Peyer's patch (tissue), 4 donors: ENCODE data around the gene MYO7A. TPM values are rescaled to one million over a fixed set of nuclear protein-coding genes. Genes with fewer than 3 reads are reported as not detected.

Experiments
- DNase-seq, 3 donors: peaks; one replicate each; pipeline ENCODE4 v3.0.0-alpha.2; 2017 to 2019
- H3K27ac ChIP-seq, 4 donors: fragments of 200-600 bp; sonication (generic); one replicate each; pipeline ENCODE4 v1.5.1; 2016 to 2019
- H3K27me3 ChIP-seq, 2 donors: fragments of 200-600 bp; sonication (generic); one replicate each; pipeline ENCODE4 v1.5.1; 2019
- H3K36me3 ChIP-seq, 3 donors: fragments of 200-600 bp; sonication (generic); one replicate each; pipeline ENCODE4 v1.5.1; 2016 to 2019
- H3K4me1 ChIP-seq, 4 donors: fragments of 200-600 bp; sonication (generic); one replicate each; pipeline ENCODE4 v1.5.1; 2016 to 2019
- H3K4me3 ChIP-seq, 4 donors: fragments of 200-600 bp; sonication (generic); 1 replicate in 3 of 4; 2 replicates in 1 of 4; pipeline ENCODE4 v1.5.1; 2016 to 2019; ENCODE audit warnings: mild to moderate bottlenecking in 1 of 4
- H3K9me3 ChIP-seq, 4 donors: fragments of 200-600 bp; sonication (generic); one replicate each; pipeline ENCODE4 v1.5.1; 2016 to 2019; ENCODE audit warnings: mild to moderate bottlenecking in 1 of 4
- POLR2A ChIP-seq, 2 donors: fragments of 450-650 bp; IDR thresholded peaks; one replicate each; pipeline ENCODE4 v1.5.1; 2017; ENCODE audit warnings: antibody characterized with exemption in 2 of 2, mild to moderate bottlenecking in 2 of 2, moderate library complexity in 2 of 2
- total RNA-seq, 4 donors: library from RNA; depleted of rRNA; stranded (reverse); fragments of >200 nt; gene quantifications; one replicate each; pipeline ENCODE4 v1.1.0, GENCODE V29; 2016
- TF ChIP-seq, protein P1 (sequence below), 6 experiments: fragments of 450-650 bp in 4 of 6; fragments of 200-600 bp in 2 of 6; sonication (generic) in 1 of 6; IDR thresholded peaks; one replicate each; pipeline ENCODE4 v1.5.1; 2017 to 2019; ENCODE audit warnings: antibody characterized with exemption in 6 of 6, mild to moderate bottlenecking in 3 of 6, moderate library complexity in 1 of 6

Gene MYO7A
- total RNA-seq, 4 donors from 2014 or later = 6.1 to 15.7 (median 7.1) TPM

DNA sequence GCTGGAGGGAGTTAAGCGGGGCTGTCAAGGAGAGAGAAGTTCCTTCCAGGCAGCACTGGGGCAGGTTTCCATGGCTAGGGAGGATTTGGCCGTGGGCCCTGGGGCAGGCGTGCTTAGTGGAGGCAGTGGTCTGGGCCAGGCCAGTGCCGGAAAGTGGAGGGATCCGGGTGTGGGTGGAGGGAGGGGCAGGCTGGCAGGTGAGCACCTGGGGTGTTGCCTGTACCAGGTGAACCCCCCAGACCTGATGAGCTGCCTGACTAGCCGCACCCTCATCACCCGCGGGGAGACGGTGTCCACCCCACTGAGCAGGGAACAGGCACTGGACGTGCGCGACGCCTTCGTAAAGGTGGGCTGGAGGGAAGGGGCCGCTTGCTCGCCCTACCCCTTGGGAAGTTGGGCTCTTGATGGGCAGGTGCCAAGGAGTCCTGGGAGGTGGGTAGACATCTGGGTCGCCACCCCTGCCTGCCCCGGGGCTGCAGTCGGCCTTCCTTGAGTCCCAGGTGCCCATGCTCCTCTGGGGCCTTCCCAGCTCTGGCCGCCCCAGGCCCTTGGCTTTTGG lies 32.0 kb downstream of the MYO7A start:
- no peak for DNase-seq
- Histone ChIP-seq H3K9me3 (no peaks in the 10 kb centered on the region), H3K4me1 (no peaks in the 10 kb centered on the region), H3K4me3 (no peak overlapping the region), H3K36me3 (no peaks in the 10 kb centered on the region), H3K27ac (no peak overlapping the region), H3K27me3 (no peaks in the 10 kb centered on the region)
- TF ChIP-seq, protein P1, sequence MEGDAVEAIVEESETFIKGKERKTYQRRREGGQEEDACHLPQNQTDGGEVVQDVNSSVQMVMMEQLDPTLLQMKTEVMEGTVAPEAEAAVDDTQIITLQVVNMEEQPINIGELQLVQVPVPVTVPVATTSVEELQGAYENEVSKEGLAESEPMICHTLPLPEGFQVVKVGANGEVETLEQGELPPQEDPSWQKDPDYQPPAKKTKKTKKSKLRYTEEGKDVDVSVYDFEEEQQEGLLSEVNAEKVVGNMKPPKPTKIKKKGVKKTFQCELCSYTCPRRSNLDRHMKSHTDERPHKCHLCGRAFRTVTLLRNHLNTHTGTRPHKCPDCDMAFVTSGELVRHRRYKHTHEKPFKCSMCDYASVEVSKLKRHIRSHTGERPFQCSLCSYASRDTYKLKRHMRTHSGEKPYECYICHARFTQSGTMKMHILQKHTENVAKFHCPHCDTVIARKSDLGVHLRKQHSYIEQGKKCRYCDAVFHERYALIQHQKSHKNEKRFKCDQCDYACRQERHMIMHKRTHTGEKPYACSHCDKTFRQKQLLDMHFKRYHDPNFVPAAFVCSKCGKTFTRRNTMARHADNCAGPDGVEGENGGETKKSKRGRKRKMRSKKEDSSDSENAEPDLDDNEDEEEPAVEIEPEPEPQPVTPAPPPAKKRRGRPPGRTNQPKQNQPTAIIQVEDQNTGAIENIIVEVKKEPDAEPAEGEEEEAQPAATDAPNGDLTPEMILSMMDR (IDR thresholded peaks at IDR 0.05) = no peak
- TF ChIP-seq POLR2A (IDR thresholded peaks at IDR 0.05) = no peak

- H3K36me3 ChIP-seq = no peaks in the 10 kb centered on the region
- TF ChIP-seq, protein P1 (IDR thresholded peaks at IDR 0.05) = no peak
- no peak for TF ChIP-seq POLR2A (IDR thresholded peaks at IDR 0.05)
- no peak for DNase-seq
Observed at GRCh38 chr11:77163271-77163670, 35.2 kb downstream of the MYO7A start.

GRCh38 chr11:77165066-77165465 lies 37.0 kb downstream of the MYO7A start:
- TF ChIP-seq POLR2A (IDR thresholded peaks at IDR 0.05) = no peak
- TF ChIP-seq, protein P1 (IDR thresholded peaks at IDR 0.05) = no peak
- no peaks in the 10 kb centered on the region for H3K9me3 ChIP-seq
- no peaks in the 10 kb centered on the region for H3K4me1 ChIP-seq
- no peaks in the 10 kb centered on the region for H3K36me3 ChIP-seq
- no peak overlapping the region for H3K27ac ChIP-seq
- DNase-seq = no peak
- H3K27me3 ChIP-seq = no peaks in the 10 kb centered on the region
- H3K4me3 ChIP-seq = no peak overlapping the region

More at GRCh38 chr11:77163271-77163670, 35.2 kb downstream of the MYO7A start:
- no peak overlapping the region for H3K27ac ChIP-seq
- no peak overlapping the region for H3K4me3 ChIP-seq
- H3K27me3 ChIP-seq = no peaks in the 10 kb centered on the region
- H3K4me1 ChIP-seq = no peaks in the 10 kb centered on the region
- no peaks in the 10 kb centered on the region for H3K9me3 ChIP-seq

DNA sequence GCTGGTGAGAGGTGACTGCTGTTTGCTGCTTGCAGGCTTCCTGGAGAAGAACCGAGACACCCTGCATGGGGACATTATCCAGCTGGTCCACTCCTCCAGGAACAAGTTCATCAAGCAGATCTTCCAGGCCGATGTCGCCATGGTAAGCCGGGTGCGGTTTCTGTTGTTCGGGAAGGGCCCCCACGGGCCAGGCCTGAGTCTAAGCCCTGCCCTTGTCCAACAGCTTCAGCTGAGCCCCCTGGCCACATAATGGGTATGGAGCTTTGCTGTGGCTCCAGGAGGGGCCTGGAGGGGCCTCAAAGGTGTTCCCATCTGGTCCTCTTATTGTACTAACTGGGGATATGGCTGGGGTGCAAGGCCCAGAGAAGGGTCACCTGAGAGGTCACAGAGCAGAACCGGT lies 38.0 kb downstream of the MYO7A start:
- Histone ChIP-seq H3K9me3 (no peaks in the 10 kb centered on the region), H3K27ac (no peak overlapping the region), H3K4me3 (no peak overlapping the region), H3K4me1 (no peaks in the 10 kb centered on the region), H3K27me3 (no peaks in the 10 kb centered on the region), H3K36me3 (no peaks in the 10 kb centered on the region)
- TF ChIP-seq, protein P1 (IDR thresholded peaks at IDR 0.05) = no peak
- no peak for TF ChIP-seq POLR2A (IDR thresholded peaks at IDR 0.05)
- no peak for DNase-seq

- Histone ChIP-seq H3K27ac (no peak overlapping the region), H3K36me3 (no peaks in the 10 kb centered on the region), H3K4me3 (no peak overlapping the region), H3K4me1 (no peaks in the 10 kb centered on the region), H3K27me3 (no peaks in the 10 kb centered on the region), H3K9me3 (no peaks in the 10 kb centered on the region)
- TF ChIP-seq, protein P1 (IDR thresholded peaks at IDR 0.05) = no peak
- TF ChIP-seq POLR2A (IDR thresholded peaks at IDR 0.05) = no peak
- DNase-seq = no peak
Observed at GRCh38 chr11:77167111-77167626, 39.1 kb downstream of the MYO7A start.
